Spinal cord (tissue), 10 donors: ENCODE data around the gene CCDC69. TPM values are rescaled to one million over a fixed set of nuclear protein-coding genes. Genes with fewer than 3 reads are reported as not detected.
"Not testable (repeated sequence)": the region's sequence is repeated elsewhere in the genome, so short reads cannot be mapped to it uniquely, and the experiment has no call there.

Experiments
- DNase-seq, 6 donors: peaks; one replicate each; pipeline versions ENCODE4 v3.0.0 to v3.0.0-alpha.2; 2013 to 2015; ENCODE audit warnings: low spot score in 6 of 6, low read depth in 4 of 6
- H3K27ac ChIP-seq: one replicate; pipeline ENCODE4 v1.5.1; 2013; ENCODE audit warnings: low read depth, low read length, control low read depth
- H3K27me3 ChIP-seq: one replicate; pipeline ENCODE4 v1.6.1; 2013; ENCODE audit warnings: low read length; ENCODE audit not compliant: control insufficient read depth, insufficient read depth
- H3K36me3 ChIP-seq: one replicate; pipeline ENCODE4 v1.6.1; 2013; ENCODE audit warnings: low read length; ENCODE audit not compliant: control insufficient read depth, insufficient read depth
- H3K4me1 ChIP-seq: one replicate; pipeline ENCODE4 v1.6.1; 2013; ENCODE audit warnings: low read length; ENCODE audit not compliant: control insufficient read depth, insufficient read depth
- H3K4me3 ChIP-seq: one replicate; pipeline ENCODE4 v1.5.1; 2013; ENCODE audit warnings: low read depth, low read length, control low read depth
- H3K9me3 ChIP-seq: one replicate; pipeline ENCODE4 v1.6.1; 2013; ENCODE audit warnings: low read length; ENCODE audit not compliant: control insufficient read depth, insufficient read depth
- WGBS: methylation state at CpG from one replicate; pipeline ENCODE4 v1.1.5; 2013; ENCODE audit warnings: missing lambda C conversion rate; ENCODE audit not compliant: insufficient coverage; 5-methylcytosine and 5-hydroxymethylcytosine counted together
- polyA plus RNA-seq, 2 donors: library from polyadenylated mRNA; unstranded; fragments of 120-200 nt; gene quantifications; one replicate each; pipeline ENCODE4 v1.2.1, GENCODE V29; 2013; ENCODE audit not compliant: insufficient read length in 2 of 2
- total RNA-seq, 2 donors: library from RNA; depleted of rRNA in 1 of 2; stranded (reverse); fragments of 120-200 nt in 1 of 2; fragments of >200 nt in 1 of 2; gene quantifications; one replicate each; pipeline versions ENCODE4 v1.2.3 to v1.2.4, GENCODE V29; 2013 to 2014
- donor health status: healthy.

CCDC69 gene
- total and polyA plus RNA-seq, 4 donors, result 2.4 to 7.1 (median 4.4) TPM

DNA sequence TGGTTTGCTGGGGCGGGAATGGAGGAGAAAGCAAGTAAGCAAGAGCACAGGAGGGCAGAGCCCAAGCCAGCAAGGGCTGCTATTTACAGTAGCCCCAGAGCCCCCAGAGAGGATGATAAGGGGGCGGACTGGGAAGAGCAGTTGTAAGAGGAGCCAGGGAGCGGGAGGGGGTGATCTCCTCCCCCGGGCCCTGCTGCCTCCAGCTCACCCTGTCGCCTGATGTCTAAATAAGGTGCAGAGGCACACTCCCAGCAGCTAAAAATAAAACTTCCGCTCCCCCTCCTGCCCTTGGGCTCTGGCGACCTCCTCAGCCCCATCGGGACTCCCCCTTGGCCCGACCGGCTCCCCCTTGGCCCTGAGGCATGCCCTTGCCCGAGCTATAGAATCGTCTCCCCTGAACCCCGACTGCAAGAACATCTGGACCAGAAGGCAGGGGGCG lies 14.4 kb upstream of the CCDC69 start:
- peaks cover 10% of the 10 kb centered on the region for H3K4me1 ChIP-seq
- no peak overlapping the region for H3K4me3 ChIP-seq
- no peaks in the 10 kb centered on the region for H3K9me3 ChIP-seq
- 45% methylated on average over 14 of the region's 14 CpGs for WGBS
- H3K27ac ChIP-seq, result no peak overlapping the region
- no peaks in the 10 kb centered on the region for H3K36me3 ChIP-seq
- H3K27me3 ChIP-seq, result peaks cover 6% of the 10 kb centered on the region
- no peak for DNase-seq

DNA sequence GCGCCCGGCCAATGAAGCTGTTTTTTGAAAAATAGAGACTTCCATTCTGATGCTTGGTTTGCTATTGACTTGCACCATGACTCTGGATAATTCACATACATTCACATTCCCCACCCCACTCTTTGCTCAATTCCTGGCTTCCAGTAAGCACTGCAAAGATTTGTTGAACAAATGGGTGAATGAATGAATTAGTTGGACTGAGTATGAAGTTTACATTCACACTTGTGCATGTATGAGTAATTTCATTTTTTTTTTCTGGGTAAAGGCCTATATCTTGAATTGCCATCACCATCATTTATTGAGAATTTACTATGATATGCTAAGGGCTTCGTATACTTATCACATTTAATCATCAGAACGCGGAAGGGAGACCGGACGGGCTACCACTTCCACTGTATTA lies 13.8 kb upstream of the CCDC69 start:
- Histone ChIP-seq H3K36me3 (no peaks in the 10 kb centered on the region), H3K4me3 (no peak overlapping the region), H3K27ac (no peak overlapping the region), H3K9me3 (no peaks in the 10 kb centered on the region), H3K4me1 (peaks cover 10% of the 10 kb centered on the region), H3K27me3 (peaks cover 6% of the 10 kb centered on the region)
- WGBS, result no CpG with 5 or more reads among the region's 7 CpGs
- DNase-seq, result no peak

DNA sequence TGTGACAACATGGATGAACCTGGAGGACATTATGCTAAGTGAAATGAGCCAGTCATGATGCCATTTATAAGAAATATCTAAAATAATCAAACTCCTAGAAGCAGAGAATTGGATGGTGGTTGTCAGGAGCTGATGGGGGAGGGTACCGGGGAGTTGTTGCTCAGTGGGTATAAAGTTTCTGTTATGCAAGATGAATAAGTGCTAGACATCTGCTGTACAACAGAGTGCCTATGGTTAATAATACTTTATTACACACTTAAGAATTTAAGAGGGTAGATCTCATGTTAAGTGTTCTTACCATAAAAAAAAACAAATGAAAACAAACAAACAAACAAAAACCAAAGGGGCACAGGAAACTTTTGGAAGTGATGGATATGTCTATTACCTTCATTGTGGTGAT lies 13.0 kb upstream of the CCDC69 start:
- no CpG with 5 or more reads among the region's 1 CpG for WGBS
- peaks cover 6% of the 10 kb centered on the region for H3K27me3 ChIP-seq
- H3K4me1 ChIP-seq, result peaks cover 10% of the 10 kb centered on the region
- no peak overlapping the region for H3K27ac ChIP-seq
- no peak overlapping the region for H3K4me3 ChIP-seq
- no peak for DNase-seq
- H3K36me3 ChIP-seq, result no peaks in the 10 kb centered on the region
- H3K9me3 ChIP-seq, result no peaks in the 10 kb centered on the region

DNA sequence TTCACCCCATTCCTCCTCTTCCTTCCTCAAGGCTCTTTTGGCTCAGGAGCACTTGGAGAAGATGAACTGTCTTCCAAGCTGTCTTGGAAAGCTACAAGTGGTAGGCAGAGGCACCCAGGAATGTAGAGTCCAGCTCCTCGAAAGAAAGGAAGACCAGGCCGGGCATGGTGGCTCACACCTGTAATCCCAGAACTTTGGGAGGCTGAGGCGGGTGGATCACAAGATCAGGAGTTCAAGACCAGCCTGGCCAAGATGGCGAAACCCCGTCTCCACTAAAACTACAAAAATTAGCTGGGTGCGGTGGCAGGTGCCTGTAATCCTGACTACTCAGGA lies 11.3 kb upstream of the CCDC69 start:
- not testable (repeated sequence) for H3K27ac ChIP-seq, H3K9me3 ChIP-seq, H3K4me3 ChIP-seq

DNA sequence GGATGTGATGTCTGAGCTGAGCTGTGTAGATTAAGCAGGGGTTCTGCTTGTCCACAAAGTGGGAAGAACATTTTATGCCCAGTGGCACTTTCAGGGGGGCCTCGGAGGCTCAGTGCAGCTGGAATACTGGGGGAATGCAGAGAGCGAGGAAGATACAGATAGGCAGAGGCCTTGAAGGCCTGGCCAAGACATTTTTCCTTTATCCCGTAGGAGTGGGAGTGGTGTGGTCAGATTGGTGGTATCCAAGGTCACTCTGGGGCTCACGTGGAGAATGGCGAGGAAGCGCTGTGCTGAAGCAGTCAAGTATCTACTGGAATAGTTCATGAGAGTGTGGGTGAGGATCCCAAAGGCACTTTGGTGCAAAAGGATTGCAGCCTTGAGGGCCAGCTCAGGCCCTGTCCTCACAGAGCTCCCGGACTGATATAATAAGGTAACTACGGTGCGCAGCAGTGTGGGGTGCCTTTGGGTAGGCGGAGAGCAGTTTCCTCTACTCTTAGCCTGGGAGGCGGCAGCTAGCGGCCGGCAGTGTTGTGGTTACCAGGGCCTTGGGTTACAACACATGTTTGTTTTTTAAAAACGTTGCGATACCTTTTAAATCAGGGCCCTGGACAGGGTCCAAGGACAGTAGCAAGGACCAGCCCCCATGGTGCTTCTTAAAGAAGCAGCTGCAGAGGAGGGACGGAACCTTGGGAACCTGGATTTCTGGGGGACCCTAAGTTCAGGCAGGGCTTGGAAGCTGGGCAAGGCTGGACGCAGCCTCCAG lies 10.8 kb upstream of the CCDC69 start:
- Histone ChIP-seq H3K27ac (no peak overlapping the region), H3K27me3 (peaks cover 6% of the 10 kb centered on the region), H3K36me3 (no peaks in the 10 kb centered on the region), H3K4me1 (peaks cover 10% of the 10 kb centered on the region), H3K9me3 (no peaks in the 10 kb centered on the region), H3K4me3 (no peak overlapping the region)
- DNase-seq, result peak in 1 of 6 donors; percentile 30
- 66% methylated on average over 17 of the region's 17 CpGs for WGBS

More for the DNA sequence above, 11.3 kb upstream of the CCDC69 start:
- H3K4me1 ChIP-seq, result peaks cover 10% of the 10 kb centered on the region
- WGBS, result 93% methylated on average over 4 of the region's 6 CpGs
- DNase-seq, H3K27me3 ChIP-seq, H3K36me3 ChIP-seq: not testable (repeated sequence)

DNA sequence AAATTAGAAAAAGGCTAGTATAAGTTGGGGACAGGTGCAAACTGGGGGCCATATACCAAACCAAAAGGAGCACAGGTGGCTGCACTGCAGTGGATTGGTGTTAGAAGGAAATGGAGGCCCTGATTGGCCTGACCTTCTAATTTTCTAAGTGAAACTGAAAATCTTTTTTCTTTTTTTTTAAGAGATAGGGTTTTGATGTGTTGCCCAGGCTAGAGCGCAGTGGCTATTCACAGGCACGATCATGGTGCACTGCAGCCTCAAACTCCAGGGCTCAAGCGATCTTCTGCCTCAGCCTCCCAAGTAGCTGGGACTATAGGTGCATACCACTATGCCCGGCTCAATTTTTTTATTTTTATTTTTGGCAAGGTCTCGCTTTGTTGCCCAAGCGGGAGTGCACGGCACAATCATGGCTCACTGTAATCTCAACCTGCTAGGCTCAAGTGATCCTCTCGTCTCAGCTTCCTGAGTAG lies 9.8 kb upstream of the CCDC69 start:
- Histone ChIP-seq H3K27me3 (peaks cover 5% of the 10 kb centered on the region), H3K4me1 (peaks cover 10% of the 10 kb centered on the region), H3K4me3 (no peak overlapping the region), H3K9me3 (no peaks in the 10 kb centered on the region), H3K27ac (no peak overlapping the region), H3K36me3 (no peaks in the 10 kb centered on the region)
- WGBS, result 88% methylated on average over 6 of the region's 8 CpGs
- DNase-seq, result no peak

DNA sequence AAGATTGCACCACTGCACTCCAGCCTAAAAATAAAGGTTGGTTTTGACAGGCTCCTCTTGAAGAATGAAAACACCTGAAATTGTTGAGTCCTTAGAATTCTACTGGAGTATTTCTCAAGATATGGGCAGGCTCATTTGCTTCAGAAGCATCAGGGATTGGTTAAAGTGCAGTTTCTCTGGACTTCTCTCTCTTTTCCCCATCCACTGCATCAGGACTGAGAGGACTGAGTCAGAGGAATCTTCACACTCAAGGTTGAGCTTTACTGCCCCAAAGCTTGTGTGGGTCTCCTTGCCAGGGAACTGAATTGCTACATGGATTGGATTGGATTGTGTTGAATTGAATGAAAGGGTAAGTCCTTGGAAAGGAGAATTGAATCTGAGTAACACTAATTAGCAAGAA lies 7.5 kb upstream of the CCDC69 start:
- H3K36me3 ChIP-seq, result no peaks in the 10 kb centered on the region
- H3K27ac ChIP-seq, result no peak overlapping the region
- H3K4me1 ChIP-seq, result peaks cover 6% of the 10 kb centered on the region
- no peak overlapping the region for H3K4me3 ChIP-seq
- H3K27me3 ChIP-seq, result no peaks in the 10 kb centered on the region
- no peaks in the 10 kb centered on the region for H3K9me3 ChIP-seq
- no peak for DNase-seq

DNA sequence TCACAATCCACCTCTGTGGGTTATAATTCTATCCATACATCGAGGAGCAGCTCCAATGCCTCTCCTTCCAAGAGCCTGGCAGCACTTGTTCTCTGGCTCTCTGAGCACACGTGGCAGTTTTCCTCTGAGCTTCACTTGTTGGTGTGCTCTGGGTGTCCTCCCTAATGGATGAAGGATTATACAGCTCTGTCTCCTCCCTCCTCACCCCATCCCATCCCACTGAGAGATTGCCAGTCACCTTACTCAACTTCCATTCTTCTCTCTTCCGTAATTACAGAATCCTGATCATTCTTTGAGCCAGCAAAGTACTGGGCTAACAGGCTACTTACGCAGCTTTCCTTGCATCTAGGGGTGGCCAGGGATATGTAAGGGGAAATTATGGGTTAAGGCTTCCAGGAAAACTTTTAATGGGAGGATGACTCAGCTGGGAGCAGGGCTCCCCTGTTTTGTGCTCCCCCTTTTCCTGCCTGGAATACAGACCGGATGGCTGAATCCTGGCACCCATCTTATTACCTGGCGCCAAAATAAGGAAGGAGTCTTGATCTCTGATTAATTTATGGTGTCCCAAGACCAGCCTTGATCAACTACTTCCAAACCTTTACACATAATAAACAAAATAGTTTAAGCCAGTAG lies 6.3 kb upstream of the CCDC69 start:
- no peaks in the 10 kb centered on the region for H3K9me3 ChIP-seq
- H3K27me3 ChIP-seq, result no peaks in the 10 kb centered on the region
- H3K36me3 ChIP-seq, result no peaks in the 10 kb centered on the region
- WGBS, result 72% methylated on average over 2 of the region's 6 CpGs
- no peak overlapping the region for H3K27ac ChIP-seq
- DNase-seq, result no peak
- H3K4me1 ChIP-seq, result peaks cover 6% of the 10 kb centered on the region
- H3K4me3 ChIP-seq, result no peak overlapping the region

DNA sequence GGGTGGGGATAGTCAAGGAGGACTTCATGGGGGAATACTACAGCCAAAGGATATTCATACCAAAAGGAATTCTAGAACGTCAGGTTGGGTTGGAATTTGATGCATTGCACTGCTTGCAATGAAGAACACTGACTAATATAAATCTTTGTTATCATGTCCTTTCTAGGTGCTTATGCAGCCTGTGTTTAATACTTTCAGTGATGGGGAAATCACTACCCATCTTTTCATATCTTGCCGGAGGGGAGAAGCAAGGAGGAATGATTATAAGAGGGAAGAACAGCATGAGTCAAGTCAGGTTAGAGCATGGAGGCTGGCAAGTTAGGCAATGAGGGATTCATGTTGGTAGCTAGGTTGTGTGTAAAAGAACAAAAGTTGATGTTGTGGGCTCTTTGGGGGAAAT lies 5.1 kb upstream of the CCDC69 start:
- DNase-seq, result no peak
- Histone ChIP-seq H3K27me3 (no peaks in the 10 kb centered on the region), H3K27ac (no peak overlapping the region), H3K4me1 (no peaks in the 10 kb centered on the region), H3K36me3 (no peaks in the 10 kb centered on the region), H3K9me3 (no peaks in the 10 kb centered on the region), H3K4me3 (no peak overlapping the region)
- 80% methylated on average over 2 of the region's 2 CpGs for WGBS

DNA sequence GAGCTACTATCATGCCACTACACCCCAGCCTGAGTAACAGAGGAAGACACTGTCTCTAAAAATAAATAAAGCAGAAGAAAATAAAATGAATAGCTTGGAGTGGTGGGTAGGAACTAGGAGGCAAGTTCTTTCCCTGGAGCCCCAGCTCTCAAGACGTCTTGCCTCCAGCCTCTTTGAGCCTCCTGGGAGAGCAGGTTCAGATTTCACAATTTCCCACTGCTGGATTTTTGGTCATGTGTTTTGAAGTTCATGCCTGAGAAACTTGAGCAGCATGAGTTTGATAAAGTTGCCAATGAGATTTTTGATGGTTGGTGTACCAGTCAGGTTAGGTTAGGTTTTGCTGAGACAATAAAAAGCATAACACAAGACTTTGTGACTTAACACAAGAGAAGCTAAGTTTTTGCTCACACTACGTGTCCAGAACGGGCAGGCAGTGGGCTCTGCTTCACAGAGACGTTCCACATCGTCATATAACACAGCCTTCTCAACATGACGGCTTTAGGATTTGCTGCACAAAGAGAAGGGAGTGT lies 4.1 kb upstream of the CCDC69 start:
- 72% methylated on average over 5 of the region's 6 CpGs for WGBS
- no peak for DNase-seq
- no peaks in the 10 kb centered on the region for H3K9me3 ChIP-seq
- no peaks in the 10 kb centered on the region for H3K36me3 ChIP-seq
- H3K27me3 ChIP-seq, result no peaks in the 10 kb centered on the region
- H3K27ac ChIP-seq, result no peak overlapping the region
- H3K4me3 ChIP-seq, result no peak overlapping the region
- peaks cover 7% of the 10 kb centered on the region for H3K4me1 ChIP-seq
